BLaER1 (cell line): ENCODE data around the gene AXL.

Source experiments
- H3K27ac ChIP-seq: shearing (Covaris generic); formaldehyde crosslinking; 2 replicates; pipeline ENCODE4 v1.8.1; 2022
- H3K27me3 ChIP-seq: shearing (Covaris generic); formaldehyde crosslinking; 2 replicates; pipeline ENCODE4 v1.8.1; 2022
- H3K36me3 ChIP-seq: shearing (Covaris generic); formaldehyde crosslinking; 2 replicates; pipeline ENCODE4 v1.8.1; 2022
- H3K4me1 ChIP-seq: shearing (Covaris generic); formaldehyde crosslinking; 2 replicates; pipeline ENCODE4 v1.8.1; 2022
- H3K4me2 ChIP-seq: shearing (Covaris generic); formaldehyde crosslinking; 2 replicates; pipeline ENCODE4 v1.8.1; 2022
- H3K4me3 ChIP-seq: shearing (Covaris generic); formaldehyde crosslinking; 2 replicates; pipeline ENCODE4 v1.8.1; 2022
- H3K9ac ChIP-seq: shearing (Covaris generic); formaldehyde crosslinking; 2 replicates; pipeline ENCODE4 v1.8.1; 2022
- H3K9me3 ChIP-seq: shearing (Covaris generic); formaldehyde crosslinking; 2 replicates; pipeline ENCODE4 v1.8.1; 2022
- H4K20me1 ChIP-seq: shearing (Covaris generic); formaldehyde crosslinking; 2 replicates; pipeline ENCODE4 v1.8.1; 2022
- Cebpa-rat ChIP-seq: shearing (Covaris generic); IDR thresholded peaks from 2 replicates; pipeline ENCODE4 v1.8.1; 2022

AXL gene

GRCh38 chr19:41297628-41298347 is 78.8 kb downstream of the AXL start:
- Histone ChIP-seq H3K27ac (peak overlapping the region; percentile 80), H3K4me2 (peak overlapping the region; percentile 77), H3K9me3 (no peaks in the 10 kb centered on the region), H3K27me3 (no peaks in the 10 kb centered on the region), H3K36me3 (peaks cover 94% of the 10 kb centered on the region), H3K9ac (peak overlapping the region; percentile 25), H4K20me1 (peaks cover 100% of the 10 kb centered on the region), H3K4me3 (no peak overlapping the region), H3K4me1 (peaks cover 86% of the 10 kb centered on the region)
- TF ChIP-seq Cebpa-rat, result no peak

- Histone ChIP-seq H4K20me1 (peaks cover 100% of the 10 kb centered on the region), H3K4me2 (peak overlapping the region; percentile 77), H3K27ac (peak overlapping the region; percentile 80), H3K9me3 (no peaks in the 10 kb centered on the region), H3K36me3 (peaks cover 94% of the 10 kb centered on the region), H3K9ac (peak overlapping the region; percentile 25), H3K4me1 (peaks cover 92% of the 10 kb centered on the region), H3K27me3 (no peaks in the 10 kb centered on the region), H3K4me3 (no peak overlapping the region)
- TF ChIP-seq Cebpa-rat, result no peak
Measured at GRCh38 chr19:41298348-41298964, 79.4 kb downstream of the AXL start.

- Histone ChIP-seq H3K27me3 (no peaks in the 10 kb centered on the region), H3K4me3 (no peak overlapping the region), H3K4me1 (peaks cover 100% of the 10 kb centered on the region), H3K27ac (peak overlapping the region; percentile 80), H3K9me3 (no peaks in the 10 kb centered on the region), H3K9ac (peak overlapping the region; percentile 25), H4K20me1 (peaks cover 100% of the 10 kb centered on the region), H3K36me3 (peaks cover 94% of the 10 kb centered on the region), H3K4me2 (peak overlapping the region; percentile 77)
- no peak for TF ChIP-seq Cebpa-rat
Measured at GRCh38 chr19:41299046-41299754, 80.2 kb downstream of the AXL start.

- peaks cover 100% of the 10 kb centered on the region for H4K20me1 ChIP-seq
- H3K4me1 ChIP-seq, result peaks cover 100% of the 10 kb centered on the region
- no peaks in the 10 kb centered on the region for H3K27me3 ChIP-seq
- no peak overlapping the region; the same call in 1 of the 2 replicates for H3K4me3 ChIP-seq
- H3K27ac ChIP-seq, result peak overlapping the region; percentile 80
- H3K9me3 ChIP-seq, result no peaks in the 10 kb centered on the region
- peaks cover 94% of the 10 kb centered on the region for H3K36me3 ChIP-seq
- H3K4me2 ChIP-seq, result peak overlapping the region; percentile 77
- no peak for TF ChIP-seq Cebpa-rat
- H3K9ac ChIP-seq, result peak overlapping the region; percentile 25; the same call in 1 of the 2 replicates
Measured at GRCh38 chr19:41299755-41300089, 80.7 kb downstream of the AXL start.

- peaks cover 100% of the 10 kb centered on the region for H3K4me1 ChIP-seq
- peaks cover 94% of the 10 kb centered on the region for H3K36me3 ChIP-seq
- peak overlapping the region; percentile 77 for H3K4me2 ChIP-seq
- no peak for TF ChIP-seq Cebpa-rat
- H4K20me1 ChIP-seq, result peaks cover 100% of the 10 kb centered on the region
- peak overlapping the region; percentile 11; the same call in 1 of the 2 replicates for H3K4me3 ChIP-seq
- peak overlapping the region; percentile 80 for H3K27ac ChIP-seq
- H3K9me3 ChIP-seq, result no peaks in the 10 kb centered on the region
- H3K27me3 ChIP-seq, result no peaks in the 10 kb centered on the region
- peak overlapping the region; percentile 25; the same call in 1 of the 2 replicates for H3K9ac ChIP-seq
Measured at GRCh38 chr19:41300555-41300954, 81.5 kb downstream of the AXL start.

DNA sequence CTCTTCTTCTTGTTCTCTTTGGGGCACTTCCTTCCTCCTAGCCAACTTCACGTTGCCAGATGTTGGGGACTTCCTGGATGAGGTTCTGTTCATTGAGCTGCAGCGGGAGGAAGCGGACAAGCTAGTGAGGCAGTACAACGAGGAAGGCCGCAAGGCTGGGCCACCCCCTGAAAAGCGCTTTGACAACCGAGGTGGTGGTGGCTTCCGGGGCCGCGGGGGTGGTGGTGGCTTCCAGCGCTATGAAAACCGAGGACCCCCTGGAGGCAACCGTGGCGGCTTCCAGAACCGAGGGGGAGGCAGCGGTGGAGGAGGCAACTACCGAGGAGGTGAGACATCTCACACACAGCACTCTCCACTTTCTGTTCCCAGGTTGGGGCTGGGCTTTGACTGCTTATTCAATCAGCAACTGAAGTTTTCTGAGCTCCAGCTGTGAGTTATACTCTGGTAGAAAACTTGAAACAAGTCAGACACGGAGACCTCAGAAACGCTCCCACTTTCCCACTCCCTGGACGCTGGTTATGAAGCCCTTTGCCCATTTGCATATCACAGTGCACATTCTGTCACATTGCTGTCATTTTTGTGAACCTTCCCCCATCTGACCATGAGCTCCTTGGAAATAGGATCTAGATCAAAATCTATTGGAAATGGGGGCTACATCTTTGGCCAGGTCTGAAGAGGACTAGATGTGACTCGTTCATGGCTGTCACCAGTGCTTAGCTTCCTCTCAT is 83.8 kb downstream of the AXL start:
- Histone ChIP-seq H3K9ac (peak overlapping the region; percentile 67; the same call in 1 of the 2 replicates), H3K9me3 (no peaks in the 10 kb centered on the region), H3K36me3 (peaks cover 89% of the 10 kb centered on the region), H3K4me2 (peak overlapping the region; percentile 77), H3K4me3 (peak overlapping the region; percentile 11; the same call in 1 of the 2 replicates), H4K20me1 (peaks cover 100% of the 10 kb centered on the region), H3K27ac (peak overlapping the region; percentile 80), H3K27me3 (no peaks in the 10 kb centered on the region), H3K4me1 (peaks cover 100% of the 10 kb centered on the region)
- TF ChIP-seq Cebpa-rat, result no peak

GRCh38 chr19:41303954-41304353 is 84.9 kb downstream of the AXL start:
- Histone ChIP-seq H3K4me3 (no peak overlapping the region), H3K4me1 (peaks cover 100% of the 10 kb centered on the region), H3K9ac (no peak overlapping the region), H4K20me1 (peaks cover 94% of the 10 kb centered on the region), H3K27ac (peak overlapping the region; percentile 80), H3K36me3 (peaks cover 83% of the 10 kb centered on the region), H3K9me3 (no peaks in the 10 kb centered on the region), H3K4me2 (peak overlapping the region; percentile 77), H3K27me3 (no peaks in the 10 kb centered on the region)
- TF ChIP-seq Cebpa-rat, result no peak

- Histone ChIP-seq H3K4me2 (no peak overlapping the region; the same call in 1 of the 2 replicates), H3K27me3 (no peaks in the 10 kb centered on the region), H3K4me1 (peaks cover 98% of the 10 kb centered on the region), H3K9ac (no peak overlapping the region), H3K27ac (peak overlapping the region; percentile 80), H3K9me3 (no peaks in the 10 kb centered on the region), H4K20me1 (peaks cover 84% of the 10 kb centered on the region), H3K36me3 (peaks cover 73% of the 10 kb centered on the region), H3K4me3 (no peak overlapping the region)
- TF ChIP-seq Cebpa-rat, result no peak
Measured at GRCh38 chr19:41304706-41305483, 85.9 kb downstream of the AXL start.
